GM06990 (cell line): Measurements from ENCODE around the gene COL4A6.

Experiments
- DNase-seq: peaks from one replicate; pipeline ENCODE4 v3.0.0-alpha.2; 2011; ENCODE audit not compliant: insufficient read length; ENCODE audit errors: extremely low read depth
- H3K27me3 ChIP-seq: replicated peaks from 2 replicates; pipeline ENCODE4 v1.6.0; 2011; ENCODE audit warnings: low read length; ENCODE audit not compliant: control insufficient read depth, insufficient read depth
- H3K36me3 ChIP-seq: 2 replicates; pipeline ENCODE4 v1.5.1; 2011; ENCODE audit warnings: low read length; ENCODE audit not compliant: control insufficient read depth, insufficient read depth
- H3K4me3 ChIP-seq: replicated peaks from 2 replicates; pipeline ENCODE4 v1.5.1; 2011; ENCODE audit warnings: low read depth, mild to moderate bottlenecking, control low read depth, low read length
- CTCF ChIP-seq: IDR thresholded peaks from 2 replicates; pipeline ENCODE4 v1.5.1; 2011; ENCODE audit warnings: low read length, control low read depth, mild to moderate bottlenecking, inconsistent platforms; ENCODE audit not compliant: insufficient read depth, poor library complexity, severe bottlenecking

Gene COL4A6

GRCh38 chrX:108322234-108322633, 116.0 kb downstream of the COL4A6 start:
- no peaks in the 10 kb centered on the region for H3K36me3 ChIP-seq
- no peak for TF ChIP-seq CTCF
- H3K4me3 ChIP-seq = no peak overlapping the region
- H3K27me3 ChIP-seq = no peaks in the 10 kb centered on the region
- DNase-seq = no peak

GRCh38 chrX:108316456-108316855, 121.8 kb downstream of the COL4A6 start:
- DNase-seq = no peak
- Histone ChIP-seq H3K36me3 (no peaks in the 10 kb centered on the region), H3K27me3 (no peaks in the 10 kb centered on the region), H3K4me3 (no peak overlapping the region)
- TF ChIP-seq CTCF = no peak

- DNase-seq = no peak
- Histone ChIP-seq H3K36me3 (no peaks in the 10 kb centered on the region), H3K4me3 (no peak overlapping the region), H3K27me3 (no peaks in the 10 kb centered on the region)
- TF ChIP-seq CTCF = no peak
Measured at GRCh38 chrX:108313669-108314068, 124.6 kb downstream of the COL4A6 start.

GRCh38 chrX:108312957-108313356, 125.3 kb downstream of the COL4A6 start:
- DNase-seq = no peak
- H3K4me3 ChIP-seq = no peak overlapping the region
- H3K27me3 ChIP-seq = no peaks in the 10 kb centered on the region
- H3K36me3 ChIP-seq = no peaks in the 10 kb centered on the region
- no peak for TF ChIP-seq CTCF

GRCh38 chrX:108312011-108312410, 126.2 kb downstream of the COL4A6 start:
- no peak overlapping the region for H3K4me3 ChIP-seq
- no peak for TF ChIP-seq CTCF

GRCh38 chrX:108310506-108310905, 127.7 kb downstream of the COL4A6 start:
- no peak for TF ChIP-seq CTCF
- Histone ChIP-seq H3K36me3 (no peaks in the 10 kb centered on the region), H3K27me3 (no peaks in the 10 kb centered on the region; the same call in 1 of the 2 replicates), H3K4me3 (no peak overlapping the region)
- DNase-seq = no peak

More at GRCh38 chrX:108312011-108312410, 126.2 kb downstream of the COL4A6 start:
- no peaks in the 10 kb centered on the region for H3K36me3 ChIP-seq
- H3K27me3 ChIP-seq = no peaks in the 10 kb centered on the region
- DNase-seq = no peak
